ENCODE measurements around the gene TUBB2B. TPM values are rescaled to one million over a fixed set of nuclear protein-coding genes. Genes with fewer than 3 reads are reported as not detected.
"Not testable (repeated sequence)": the region's sequence is repeated elsewhere in the genome, so short reads cannot be mapped to it uniquely, and the experiment has no call there.

TUBB2B gene
- total RNA-seq, 1 donor from 2014 or later, result 119 TPM

DNA sequence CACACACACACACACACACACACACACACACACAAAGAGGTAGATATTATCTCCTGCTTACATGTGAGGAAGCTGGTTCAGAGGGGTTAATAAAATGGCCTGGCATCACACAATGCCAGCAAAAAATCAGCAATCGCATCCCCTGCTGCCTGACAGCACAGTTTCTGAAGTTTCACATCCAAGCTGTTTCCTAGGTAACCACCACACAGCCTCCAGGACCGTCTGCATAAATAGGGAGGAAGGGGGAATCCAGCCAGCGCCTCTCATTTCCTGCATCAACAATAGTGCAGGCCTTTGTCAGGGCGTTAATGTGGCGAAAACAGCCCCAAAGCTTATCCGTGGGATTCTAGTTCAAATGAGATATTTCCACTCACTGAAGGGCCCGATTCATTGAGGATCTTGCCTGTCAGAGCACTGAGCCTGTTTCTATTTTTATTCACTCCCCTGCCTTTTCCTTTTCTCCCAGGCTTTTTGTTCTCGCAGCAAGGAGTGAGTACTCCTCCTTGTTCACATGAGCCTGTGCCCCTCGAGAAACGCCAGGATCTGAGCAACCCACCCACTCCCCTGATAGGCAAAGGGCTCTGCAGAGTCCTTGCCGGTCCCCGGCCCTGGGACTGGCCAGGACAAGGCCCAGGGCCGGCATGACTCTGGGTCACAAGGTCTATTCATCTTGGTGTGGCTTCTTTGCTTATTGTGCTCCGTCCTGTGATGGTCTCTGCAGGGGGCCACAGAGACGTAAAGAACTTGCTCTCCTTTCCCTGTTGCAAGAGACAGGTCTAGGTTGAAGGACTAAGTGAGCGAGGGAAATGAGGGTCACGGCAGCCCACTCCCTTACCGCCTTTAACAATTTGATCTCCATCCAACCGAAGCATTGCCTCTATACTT, 32.7 kb downstream of the TUBB2B start:
- Mint-ChIP-seq H3K27ac (ENCODE audit: unreplicated experiment) (no peak overlapping the region), H3K9me3 (ENCODE audit: low read depth) (peaks cover 5% of the 10 kb centered on the region), H3K27me3 (ENCODE audit: low read depth) (no peaks in the 10 kb centered on the region)

DNA sequence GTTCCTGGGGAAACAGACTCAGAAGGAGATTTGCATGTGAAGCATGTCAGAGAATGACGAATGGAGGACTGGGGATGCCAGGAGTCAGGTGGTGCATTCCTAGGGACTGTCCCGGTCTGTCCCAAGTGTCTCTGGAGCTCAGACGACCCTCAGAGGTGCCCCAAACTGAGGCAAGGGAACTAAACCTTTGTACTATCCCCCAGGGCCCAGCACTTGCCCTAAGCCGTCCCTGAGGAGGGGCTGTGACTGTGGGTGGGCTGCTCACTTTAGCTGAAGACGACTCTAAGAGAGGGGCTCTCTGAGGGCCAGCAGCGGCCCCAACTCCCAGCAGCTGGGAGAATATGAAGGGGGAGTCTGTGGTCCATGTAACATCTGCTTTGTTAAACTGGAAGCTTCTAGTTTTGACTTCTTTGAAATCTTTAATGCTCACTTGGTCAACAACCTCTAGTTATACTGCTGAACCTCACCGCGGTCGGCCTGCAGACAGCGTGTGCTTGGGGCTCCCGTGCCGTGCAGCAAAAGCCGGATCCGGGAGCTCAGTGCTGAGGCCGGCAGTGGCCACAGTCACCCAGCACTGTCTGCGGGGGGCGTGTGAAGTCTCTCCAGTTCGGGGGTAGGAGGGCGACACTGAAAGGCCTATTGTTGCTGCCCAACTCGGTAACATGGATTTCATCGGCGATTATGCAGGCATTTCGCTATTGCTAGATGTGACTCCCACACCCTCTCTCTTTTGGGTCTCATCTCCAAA, 34.2 kb downstream of the TUBB2B start:
- Mint-ChIP-seq H3K4me3 (ENCODE audit: unreplicated experiment) (no peak overlapping the region), H3K4me1 (ENCODE audit: low read depth) (no peaks in the 10 kb centered on the region), H3K36me3 (ENCODE audit: low read depth) (no peaks in the 10 kb centered on the region), H3K9me3 (ENCODE audit: low read depth) (peaks cover 2% of the 10 kb centered on the region), H3K27me3 (ENCODE audit: low read depth) (no peaks in the 10 kb centered on the region), H3K27ac (ENCODE audit: unreplicated experiment) (peak overlapping the region; percentile 32)
- no peak for DNase-seq (ENCODE audit: low spot score)
- no peak for TF ChIP-seq CTCF (IDR thresholded peaks at IDR 0.05)

More for the DNA sequence above, 32.7 kb downstream of the TUBB2B start:
- no peaks in the 10 kb centered on the region for H3K4me1 Mint-ChIP-seq (ENCODE audit: low read depth)
- H3K4me3 Mint-ChIP-seq (ENCODE audit: unreplicated experiment), result no peak overlapping the region
- H3K36me3 Mint-ChIP-seq (ENCODE audit: low read depth), result no peaks in the 10 kb centered on the region
- DNase-seq (ENCODE audit: low spot score), result no peak
- no peak for TF ChIP-seq CTCF (IDR thresholded peaks at IDR 0.05)

GRCh38 chr6:3190779-3191178, 36.7 kb downstream of the TUBB2B start:
- Mint-ChIP-seq H3K9me3 (ENCODE audit: low read depth) (peaks cover 2% of the 10 kb centered on the region), H3K27me3 (ENCODE audit: low read depth) (no peaks in the 10 kb centered on the region), H3K27ac (ENCODE audit: unreplicated experiment) (no peak overlapping the region), H3K4me3 (ENCODE audit: unreplicated experiment) (no peak overlapping the region), H3K36me3 (ENCODE audit: low read depth) (no peaks in the 10 kb centered on the region), H3K4me1 (ENCODE audit: low read depth) (no peaks in the 10 kb centered on the region)
- TF ChIP-seq CTCF (IDR thresholded peaks at IDR 0.05), result no peak
- DNase-seq (ENCODE audit: low spot score), result no peak

- H3K9me3 Mint-ChIP-seq (ENCODE audit: low read depth), result peaks cover 2% of the 10 kb centered on the region
- DNase-seq (ENCODE audit: low spot score), result no peak
- H3K27me3 Mint-ChIP-seq (ENCODE audit: low read depth), result no peaks in the 10 kb centered on the region
- no peaks in the 10 kb centered on the region for H3K4me1 Mint-ChIP-seq (ENCODE audit: low read depth)
- no peak overlapping the region for H3K4me3 Mint-ChIP-seq (ENCODE audit: unreplicated experiment)
- no peak overlapping the region for H3K27ac Mint-ChIP-seq (ENCODE audit: unreplicated experiment)
- TF ChIP-seq CTCF (IDR thresholded peaks at IDR 0.05), result no peak
- H3K36me3 Mint-ChIP-seq (ENCODE audit: low read depth), result no peaks in the 10 kb centered on the region
These were observed 37.4 kb downstream of the TUBB2B start for GRCh38 chr6:3190056-3190455.

DNA sequence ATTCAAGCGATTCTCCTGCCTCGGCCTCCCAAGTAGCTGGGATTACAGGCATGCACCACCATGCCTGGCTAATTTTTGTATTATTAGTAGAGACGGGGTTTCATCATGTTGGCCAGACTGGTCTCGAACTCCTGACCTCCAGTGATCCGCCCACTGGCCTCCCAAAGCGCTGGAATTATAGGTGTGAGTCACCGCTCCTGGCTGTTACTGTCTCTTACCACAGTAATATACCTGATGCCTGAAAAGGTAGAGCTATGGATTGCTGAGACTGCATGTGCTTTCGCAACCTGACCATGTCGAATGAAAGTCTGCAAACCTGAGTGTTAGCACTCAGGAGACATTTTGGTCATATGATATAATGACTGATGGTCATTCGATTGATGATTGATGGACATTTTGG, 38.3 kb downstream of the TUBB2B start:
- H3K27me3 Mint-ChIP-seq (ENCODE audit: low read depth); H3K36me3 Mint-ChIP-seq (ENCODE audit: low read depth); H3K4me1 Mint-ChIP-seq (ENCODE audit: low read depth); H3K27ac Mint-ChIP-seq (ENCODE audit: unreplicated experiment); H3K9me3 Mint-ChIP-seq (ENCODE audit: low read depth); DNase-seq (ENCODE audit: low spot score); H3K4me3 Mint-ChIP-seq (ENCODE audit: unreplicated experiment): not testable (repeated sequence)

Measured in chondrocyte (in vitro differentiated cells).